ENCODE data around the gene BEGAIN. TPM values are rescaled to one million over a fixed set of nuclear protein-coding genes. Genes with fewer than 3 reads are reported as not detected.
"Not testable (repeated sequence)": the region's sequence is repeated elsewhere in the genome, so short reads cannot be mapped to it uniquely, and the experiment has no call there.

The BEGAIN gene
- total RNA-seq, 6 experiments from 2014 or later: 0.05 to 0.20 (median 0.14) TPM; not detected in 1

GRCh38 chr14:100524233-100524932, 62.8 kb downstream of the BEGAIN start:
- H3K4me3 Mint-ChIP-seq: no peak overlapping the region
- no peaks in the 10 kb centered on the region for H3K9me3 Mint-ChIP-seq
- H3K4me1 Mint-ChIP-seq (ENCODE audit: low read depth): no peaks in the 10 kb centered on the region
- no peak for TF ChIP-seq CTCF (IDR thresholded peaks at IDR 0.05)
- no peaks in the 10 kb centered on the region for H3K27me3 Mint-ChIP-seq (ENCODE audit: insufficient read depth)
- H3K27ac Mint-ChIP-seq: no peak overlapping the region
- H3K36me3 Mint-ChIP-seq (ENCODE audit: low read depth): no peaks in the 10 kb centered on the region
- no peak for DNase-seq

DNA sequence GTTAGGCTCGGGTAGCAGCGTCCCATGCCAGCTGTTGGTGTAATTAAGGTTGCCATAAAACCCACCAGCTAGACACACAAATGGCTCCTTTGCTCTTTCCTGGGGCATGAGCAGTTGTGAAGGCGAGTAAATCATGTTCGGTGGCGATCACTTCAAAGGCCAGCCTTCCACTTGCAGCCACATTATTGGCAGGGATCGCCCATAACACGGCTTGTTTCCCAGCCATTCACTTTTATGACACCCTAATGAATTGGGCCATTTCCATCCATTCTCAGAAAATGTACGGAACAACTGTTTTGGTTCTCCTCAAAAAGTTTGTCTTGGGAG, 63.4 kb downstream of the BEGAIN start:
- Mint-ChIP-seq H3K4me3 (no peak overlapping the region), H3K27ac (no peak overlapping the region), H3K9me3 (no peaks in the 10 kb centered on the region), H3K27me3 (ENCODE audit: insufficient read depth) (no peaks in the 10 kb centered on the region), H3K36me3 (ENCODE audit: low read depth) (no peaks in the 10 kb centered on the region), H3K4me1 (ENCODE audit: low read depth) (no peaks in the 10 kb centered on the region)
- TF ChIP-seq CTCF (IDR thresholded peaks at IDR 0.05): no peak
- DNase-seq: no peak

DNA sequence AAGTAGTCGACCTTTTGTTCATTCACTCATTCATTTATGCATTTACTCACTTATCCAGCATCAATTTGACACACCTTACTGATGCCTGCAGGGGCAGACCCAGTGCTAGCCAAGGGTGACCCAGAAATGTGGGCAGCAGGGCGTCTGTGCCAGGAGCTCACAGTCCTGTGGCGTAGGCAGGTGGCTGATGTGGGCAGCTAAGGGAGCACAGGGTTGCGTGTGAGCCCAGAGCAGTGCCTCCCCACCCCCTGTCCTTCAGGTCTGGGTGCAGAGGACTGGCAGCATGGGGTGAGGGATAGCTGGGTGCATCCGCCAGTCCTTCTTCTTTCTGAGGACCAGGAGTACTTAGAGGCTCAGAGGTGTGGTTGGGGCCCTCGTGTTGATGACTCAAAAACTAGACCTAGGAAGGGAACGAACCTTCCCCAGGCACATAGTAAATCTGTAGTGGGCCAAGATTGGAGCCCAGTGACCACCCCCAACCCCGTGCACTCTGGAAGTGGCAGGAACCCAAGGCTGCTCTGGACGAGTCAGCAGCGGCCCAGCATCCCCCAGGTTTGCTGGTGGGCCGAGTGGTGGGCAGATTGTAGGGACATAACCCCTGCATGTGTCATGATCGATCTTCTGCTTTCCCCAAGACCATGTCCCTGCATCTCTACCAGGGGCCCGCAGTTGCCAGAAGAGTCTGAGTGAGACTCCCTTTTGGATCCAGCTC, 63.9 kb downstream of the BEGAIN start:
- H3K4me3 Mint-ChIP-seq: no peak overlapping the region
- no peaks in the 10 kb centered on the region for H3K27me3 Mint-ChIP-seq (ENCODE audit: insufficient read depth)
- TF ChIP-seq CTCF (IDR thresholded peaks at IDR 0.05): no peak
- no peak for DNase-seq
- no peak overlapping the region for H3K27ac Mint-ChIP-seq
- no peaks in the 10 kb centered on the region for H3K4me1 Mint-ChIP-seq (ENCODE audit: low read depth)
- H3K9me3 Mint-ChIP-seq: no peaks in the 10 kb centered on the region
- 0 out of 2 replicates have a peak, but pooled peaks cover 1% of the 10 kb centered on the region for H3K36me3 Mint-ChIP-seq (ENCODE audit: low read depth)

GRCh38 chr14:100522616-100523099, 64.6 kb downstream of the BEGAIN start:
- H3K27me3 Mint-ChIP-seq (ENCODE audit: insufficient read depth): no peaks in the 10 kb centered on the region
- DNase-seq: no peak
- no peak overlapping the region for H3K27ac Mint-ChIP-seq
- H3K4me3 Mint-ChIP-seq: no peak overlapping the region
- H3K36me3 Mint-ChIP-seq (ENCODE audit: low read depth): 0 out of 2 replicates have a peak, but pooled peaks cover 7% of the 10 kb centered on the region
- no peaks in the 10 kb centered on the region for H3K9me3 Mint-ChIP-seq
- H3K4me1 Mint-ChIP-seq (ENCODE audit: low read depth): no peaks in the 10 kb centered on the region
- TF ChIP-seq CTCF (IDR thresholded peaks at IDR 0.05): no peak

DNA sequence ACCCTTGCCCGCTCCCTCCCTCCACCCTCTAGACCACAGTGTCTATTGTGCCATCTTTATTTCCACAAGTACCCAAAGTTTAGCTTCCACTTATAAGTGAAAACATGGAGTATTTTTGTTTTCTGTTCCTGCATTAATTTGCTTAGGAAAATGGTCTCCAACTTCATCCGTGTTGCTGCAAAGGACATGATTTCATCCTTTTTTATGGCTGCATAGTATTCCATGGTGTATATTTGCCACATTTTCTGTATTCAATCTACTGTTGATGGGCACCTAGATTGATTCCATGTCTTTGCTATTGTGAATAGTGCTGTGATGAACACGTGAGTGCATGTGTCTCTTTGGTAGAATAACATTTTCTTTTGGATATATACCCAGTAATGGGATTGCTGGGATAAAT, 81.2 kb downstream of the BEGAIN start:
- not testable (repeated sequence) for H3K36me3 Mint-ChIP-seq (ENCODE audit: low read depth); H3K4me1 Mint-ChIP-seq (ENCODE audit: low read depth); DNase-seq; H3K4me3 Mint-ChIP-seq; H3K27me3 Mint-ChIP-seq (ENCODE audit: insufficient read depth); H3K27ac Mint-ChIP-seq
- H3K9me3 Mint-ChIP-seq: peaks cover 19% of the 10 kb centered on the region

DNA sequence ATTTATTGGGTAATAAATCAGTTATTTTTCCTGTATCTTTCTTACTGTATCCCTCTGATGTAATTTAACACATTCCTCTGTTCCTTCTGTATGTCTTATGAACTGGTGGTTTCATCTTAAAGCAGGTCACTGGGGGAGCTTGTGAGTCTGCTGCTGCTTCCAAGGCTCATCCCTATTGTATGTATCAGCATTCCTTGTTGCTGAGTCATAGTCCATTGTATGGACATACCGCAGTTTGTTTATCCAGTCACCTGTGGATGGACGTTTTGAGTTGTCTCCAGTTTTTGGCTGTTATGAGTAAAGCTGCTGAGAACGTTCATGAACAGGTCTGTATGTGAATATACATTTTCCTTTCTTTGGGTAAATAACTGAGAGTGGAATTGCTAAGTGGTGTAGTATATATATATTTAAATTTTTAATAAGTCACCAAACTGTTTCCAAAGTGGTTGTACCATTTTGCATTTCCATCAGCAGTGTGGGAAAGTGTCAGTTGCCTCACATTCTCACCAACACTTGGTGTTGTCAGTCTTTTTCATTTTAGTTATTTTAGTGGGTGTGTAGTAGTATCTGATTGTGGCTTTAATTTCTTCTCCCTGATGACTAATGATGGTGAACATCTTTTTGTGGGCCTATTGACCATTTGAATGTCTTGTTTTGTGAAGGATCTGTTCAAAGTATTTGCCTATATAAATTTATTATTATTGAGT, 82.7 kb downstream of the BEGAIN start:
- TF ChIP-seq CTCF (IDR thresholded peaks at IDR 0.05): no peak
- peaks cover 5% of the 10 kb centered on the region for H3K36me3 Mint-ChIP-seq (ENCODE audit: low read depth)
- H3K4me1 Mint-ChIP-seq (ENCODE audit: low read depth): peaks cover 7% of the 10 kb centered on the region
- peaks cover 7% of the 10 kb centered on the region for H3K27me3 Mint-ChIP-seq (ENCODE audit: insufficient read depth)
- H3K4me3 Mint-ChIP-seq: no peak overlapping the region
- peaks cover 19% of the 10 kb centered on the region for H3K9me3 Mint-ChIP-seq
- H3K27ac Mint-ChIP-seq: no peak overlapping the region
- DNase-seq: peak; percentile 34

Data from HFFc6 (cell line).